Chondrocyte (in vitro differentiated cells): ENCODE data around the gene UMAD1. TPM values are rescaled to one million over a fixed set of nuclear protein-coding genes. Genes with fewer than 3 reads are reported as not detected.
A peak's percentile ranks its signal among the peaks of the same experiment; 100 is the strongest.

Source experiments
- DNase-seq: peaks from one replicate; pipeline ENCODE4 v3.0.0; 2021; ENCODE audit warnings: mixed read lengths, low spot score
- H3K27ac Mint-ChIP-seq: one replicate; pipeline ENCODE4 v1.8.0; 2021; ENCODE audit warnings: mild to moderate bottlenecking, moderate library complexity, mixed read lengths; ENCODE audit not compliant: unreplicated experiment
- H3K27me3 Mint-ChIP-seq: 2 replicates; pipeline ENCODE4 v1.8.0; 2021; ENCODE audit warnings: low read depth, mixed read lengths
- H3K36me3 Mint-ChIP-seq: 2 replicates; pipeline ENCODE4 v1.8.0; 2021; ENCODE audit warnings: low read depth, mixed read lengths
- H3K4me1 Mint-ChIP-seq: 2 replicates; pipeline ENCODE4 v1.8.0; 2021; ENCODE audit warnings: low read depth, mild to moderate bottlenecking, mixed read lengths
- H3K4me3 Mint-ChIP-seq: one replicate; pipeline ENCODE4 v1.8.0; 2021; ENCODE audit warnings: mild to moderate bottlenecking, moderate library complexity, mixed read lengths; ENCODE audit not compliant: unreplicated experiment
- H3K9me3 Mint-ChIP-seq: 2 replicates; pipeline ENCODE4 v1.8.0; 2021; ENCODE audit warnings: low read depth, mixed read lengths
- total RNA-seq: library from RNA; stranded (reverse); gene quantifications from 3 replicates; pipeline ENCODE4 v1.2.1, GENCODE V29; 2021
- TF ChIP-seq, protein P1 (sequence below): fragments of 200-600 bp; sonication (generic); IDR thresholded peaks from 2 replicates; pipeline ENCODE4 v1.5.0; 2021; ENCODE audit warnings: antibody characterized with exemption, mild to moderate bottlenecking, moderate library complexity

UMAD1 gene
- total RNA-seq, 1 donor from 2014 or later = 5.5 TPM

DNA sequence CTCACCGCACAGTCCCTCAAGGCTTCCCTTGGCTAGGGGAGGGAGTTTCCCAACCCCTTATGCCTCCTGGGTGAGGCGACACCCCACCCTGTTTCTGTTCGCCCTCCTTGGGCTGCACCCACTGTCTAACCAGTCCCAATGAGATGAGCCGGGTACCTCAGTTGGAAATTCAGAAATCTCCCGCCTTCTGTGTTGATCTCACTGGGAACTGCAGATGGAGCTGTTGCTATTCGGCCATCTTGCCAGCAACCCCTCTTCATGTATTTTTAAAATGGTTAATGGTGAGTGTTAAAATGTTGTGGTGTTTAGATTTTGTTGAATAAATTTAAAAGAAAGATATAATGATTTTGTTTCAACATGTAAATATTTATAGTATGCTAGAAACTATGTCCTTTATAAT is 22.0 kb downstream of the UMAD1 start:
- no peaks in the 10 kb centered on the region for H3K27me3 Mint-ChIP-seq
- no peak overlapping the region for H3K4me3 Mint-ChIP-seq
- H3K9me3 Mint-ChIP-seq = peaks cover 20% of the 10 kb centered on the region
- H3K36me3 Mint-ChIP-seq = peaks cover 10% of the 10 kb centered on the region
- H3K27ac Mint-ChIP-seq = no peak overlapping the region
- no peak for DNase-seq
- no peaks in the 10 kb centered on the region for H3K4me1 Mint-ChIP-seq
- TF ChIP-seq, protein P1, sequence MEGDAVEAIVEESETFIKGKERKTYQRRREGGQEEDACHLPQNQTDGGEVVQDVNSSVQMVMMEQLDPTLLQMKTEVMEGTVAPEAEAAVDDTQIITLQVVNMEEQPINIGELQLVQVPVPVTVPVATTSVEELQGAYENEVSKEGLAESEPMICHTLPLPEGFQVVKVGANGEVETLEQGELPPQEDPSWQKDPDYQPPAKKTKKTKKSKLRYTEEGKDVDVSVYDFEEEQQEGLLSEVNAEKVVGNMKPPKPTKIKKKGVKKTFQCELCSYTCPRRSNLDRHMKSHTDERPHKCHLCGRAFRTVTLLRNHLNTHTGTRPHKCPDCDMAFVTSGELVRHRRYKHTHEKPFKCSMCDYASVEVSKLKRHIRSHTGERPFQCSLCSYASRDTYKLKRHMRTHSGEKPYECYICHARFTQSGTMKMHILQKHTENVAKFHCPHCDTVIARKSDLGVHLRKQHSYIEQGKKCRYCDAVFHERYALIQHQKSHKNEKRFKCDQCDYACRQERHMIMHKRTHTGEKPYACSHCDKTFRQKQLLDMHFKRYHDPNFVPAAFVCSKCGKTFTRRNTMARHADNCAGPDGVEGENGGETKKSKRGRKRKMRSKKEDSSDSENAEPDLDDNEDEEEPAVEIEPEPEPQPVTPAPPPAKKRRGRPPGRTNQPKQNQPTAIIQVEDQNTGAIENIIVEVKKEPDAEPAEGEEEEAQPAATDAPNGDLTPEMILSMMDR = peak; percentile 68

DNA sequence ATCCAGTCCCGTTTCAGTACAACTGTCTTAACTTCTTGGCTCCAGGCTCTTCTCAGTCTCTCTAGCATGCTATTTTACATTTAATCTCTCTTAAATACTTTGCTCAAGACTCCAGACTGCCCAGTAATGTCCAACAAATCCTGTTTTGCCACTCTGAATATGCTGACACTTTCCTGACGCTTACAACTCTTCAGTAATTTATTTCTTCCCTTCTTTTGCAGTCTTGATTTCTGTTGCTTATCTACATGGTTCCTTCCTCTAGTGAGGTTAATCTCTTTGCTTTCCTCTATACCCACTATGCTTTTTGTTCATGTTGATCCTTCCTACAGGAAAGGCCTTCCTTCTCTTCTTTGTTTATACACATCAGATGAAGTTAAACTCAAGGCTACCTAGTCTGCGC is 23.7 kb downstream of the UMAD1 start:
- TF ChIP-seq, protein P1 = no peak
- Mint-ChIP-seq H3K9me3 (peaks cover 10% of the 10 kb centered on the region), H3K4me1 (no peaks in the 10 kb centered on the region), H3K27ac (no peak overlapping the region), H3K4me3 (no peak overlapping the region), H3K27me3 (no peaks in the 10 kb centered on the region), H3K36me3 (peaks cover 4% of the 10 kb centered on the region)
- DNase-seq = no peak

DNA sequence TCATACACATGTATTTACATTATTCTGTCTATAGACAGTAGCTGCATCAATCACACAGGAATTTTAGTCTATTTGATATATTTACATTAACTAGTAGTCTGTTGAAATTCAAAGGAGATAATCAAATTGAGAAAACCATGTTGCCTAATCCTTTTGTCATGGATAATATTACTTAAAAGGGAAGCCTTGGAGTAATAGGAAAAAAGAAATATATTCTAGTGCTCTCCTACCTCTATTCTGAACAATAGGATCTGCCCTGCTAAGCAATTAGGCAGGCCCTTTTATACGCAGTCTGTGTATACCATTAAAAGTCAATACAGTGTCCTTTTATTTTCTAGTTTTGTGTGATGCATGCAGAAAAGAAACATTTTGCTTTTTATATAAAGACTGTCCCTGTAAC is 24.5 kb downstream of the UMAD1 start:
- Mint-ChIP-seq H3K4me1 (no peaks in the 10 kb centered on the region), H3K9me3 (peaks cover 2% of the 10 kb centered on the region), H3K27ac (no peak overlapping the region), H3K27me3 (no peaks in the 10 kb centered on the region), H3K36me3 (no peaks in the 10 kb centered on the region), H3K4me3 (no peak overlapping the region)
- TF ChIP-seq, protein P1 = no peak
- DNase-seq = no peak

DNA sequence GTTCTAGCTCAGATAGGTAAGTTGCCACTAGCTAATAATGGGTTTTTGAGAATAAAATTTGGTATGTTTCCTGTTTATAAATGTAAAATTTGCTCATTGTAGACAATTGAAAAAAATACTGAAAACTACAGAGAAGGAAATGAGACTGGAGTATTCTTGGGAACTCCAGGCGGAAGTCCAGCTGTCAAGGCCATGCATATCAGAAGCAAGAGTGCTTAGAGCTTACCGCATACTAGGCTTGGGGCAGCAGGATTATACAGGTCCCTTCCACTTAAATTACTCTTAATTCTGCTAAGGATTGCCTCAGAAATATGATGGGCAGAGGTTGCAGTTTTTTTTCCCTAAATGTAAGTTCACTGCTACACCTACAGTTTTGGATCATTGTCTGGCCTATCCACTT is 26.6 kb downstream of the UMAD1 start:
- no peak overlapping the region for H3K4me3 Mint-ChIP-seq
- H3K36me3 Mint-ChIP-seq = no peaks in the 10 kb centered on the region
- H3K27ac Mint-ChIP-seq = no peak overlapping the region

DNA sequence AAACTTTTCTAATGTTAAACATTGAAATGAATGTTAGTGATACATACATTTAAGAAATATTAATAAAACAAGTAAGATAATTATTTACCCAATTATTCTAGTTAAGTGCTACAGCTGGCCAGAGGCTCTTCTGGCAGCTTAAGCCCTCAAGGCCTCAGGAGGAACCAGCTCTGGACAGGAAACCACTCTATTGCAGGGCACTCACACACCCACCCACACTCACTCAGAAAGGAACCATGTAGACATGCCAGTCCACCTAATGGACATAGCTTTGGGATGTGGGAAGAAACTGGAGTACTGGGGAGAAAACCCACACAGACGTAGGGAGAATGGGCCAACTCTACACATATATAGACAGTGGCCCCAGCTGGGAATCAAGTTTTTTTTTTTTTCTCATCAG is 28.2 kb downstream of the UMAD1 start:
- no peaks in the 10 kb centered on the region for H3K27me3 Mint-ChIP-seq
- DNase-seq = no peak
- H3K36me3 Mint-ChIP-seq = no peaks in the 10 kb centered on the region
- no peaks in the 10 kb centered on the region for H3K4me1 Mint-ChIP-seq
- no peak overlapping the region for H3K27ac Mint-ChIP-seq
- H3K4me3 Mint-ChIP-seq = no peak overlapping the region
- TF ChIP-seq, protein P1 = no peak
- no peaks in the 10 kb centered on the region for H3K9me3 Mint-ChIP-seq

More for the DNA sequence above, 26.6 kb downstream of the UMAD1 start:
- no peaks in the 10 kb centered on the region for H3K9me3 Mint-ChIP-seq
- TF ChIP-seq, protein P1 = no peak
- no peaks in the 10 kb centered on the region for H3K4me1 Mint-ChIP-seq
- H3K27me3 Mint-ChIP-seq = no peaks in the 10 kb centered on the region
- no peak for DNase-seq
